K562 (cell line): Measurements from ENCODE around the gene MICOS13.

Experiments used
- CHD2 ChIP-seq: IDR thresholded peaks from 2 replicates; pipeline ENCODE4 v1.6.1; 2011; ENCODE audit warnings: low read depth, low read length
- E4F1 ChIP-seq: fragments of 250-450 bp; sonication (Bioruptor Pico); IDR thresholded peaks from 2 replicates; pipeline ENCODE4 v1.5.0; 2021; ENCODE audit warnings: mild to moderate bottlenecking, borderline replicate concordance
- EZH2 ChIP-seq: IDR thresholded peaks from 2 replicates; pipeline ENCODE4 v1.6.1; 2012; ENCODE audit warnings: low read depth, mild to moderate bottlenecking, inconsistent platforms, low read length, borderline replicate concordance
- HMG20B ChIP-seq: fragments of 250-450 bp; sonication (Bioruptor Pico); IDR thresholded peaks from 2 replicates; pipeline ENCODE4 v1.5.0; 2021; ENCODE audit warnings: mild to moderate bottlenecking
- KAT7 ChIP-seq: sonication (generic); formaldehyde crosslinking; IDR thresholded peaks from 2 replicates; pipeline ENCODE4 v1.8.0; 2022; ENCODE audit warnings: missing genetic modification reagents, mild to moderate bottlenecking, borderline replicate concordance
- RBBP5 ChIP-seq: fragments of 200-600 bp; sonication (generic); IDR thresholded peaks from 2 replicates; pipeline ENCODE4 v1.6.1; 2012; ENCODE audit warnings: borderline replicate concordance, mild to moderate bottlenecking, low read length, control low read depth, inconsistent platforms; ENCODE audit not compliant: insufficient read depth, poor library complexity, severe bottlenecking
- ZNF263 ChIP-seq: sonication (generic); formaldehyde crosslinking; IDR thresholded peaks from 2 replicates; pipeline ENCODE4 v1.8.0; 2022; ENCODE audit warnings: mild to moderate bottlenecking, missing genetic modification reagents, borderline replicate concordance
- TF ChIP-seq, protein P1 (sequence below), 2 experiments: fragments of 450-650 bp; formaldehyde crosslinking in 1 of 2; IDR thresholded peaks; 2 replicates each; pipeline versions ENCODE4 v1.4.0 to v1.6.1; 2014 to 2020; ENCODE audit warnings: mild to moderate bottlenecking in 2 of 2, borderline replicate concordance in 1 of 2, low read depth in 1 of 2

GRCh38 chr19:5686647-5687359 is 6.5 kb upstream of the MICOS13 start:
- TF ChIP-seq RBBP5 (no peak), CHD2 (no peak), ZNF263 (CRISPR knock-in tag) (no peak), KAT7 (no peak), HMG20B (no peak), E4F1 (CRISPR knock-in tag) (no peak), EZH2 (no peak)
- TF ChIP-seq, protein P1, sequence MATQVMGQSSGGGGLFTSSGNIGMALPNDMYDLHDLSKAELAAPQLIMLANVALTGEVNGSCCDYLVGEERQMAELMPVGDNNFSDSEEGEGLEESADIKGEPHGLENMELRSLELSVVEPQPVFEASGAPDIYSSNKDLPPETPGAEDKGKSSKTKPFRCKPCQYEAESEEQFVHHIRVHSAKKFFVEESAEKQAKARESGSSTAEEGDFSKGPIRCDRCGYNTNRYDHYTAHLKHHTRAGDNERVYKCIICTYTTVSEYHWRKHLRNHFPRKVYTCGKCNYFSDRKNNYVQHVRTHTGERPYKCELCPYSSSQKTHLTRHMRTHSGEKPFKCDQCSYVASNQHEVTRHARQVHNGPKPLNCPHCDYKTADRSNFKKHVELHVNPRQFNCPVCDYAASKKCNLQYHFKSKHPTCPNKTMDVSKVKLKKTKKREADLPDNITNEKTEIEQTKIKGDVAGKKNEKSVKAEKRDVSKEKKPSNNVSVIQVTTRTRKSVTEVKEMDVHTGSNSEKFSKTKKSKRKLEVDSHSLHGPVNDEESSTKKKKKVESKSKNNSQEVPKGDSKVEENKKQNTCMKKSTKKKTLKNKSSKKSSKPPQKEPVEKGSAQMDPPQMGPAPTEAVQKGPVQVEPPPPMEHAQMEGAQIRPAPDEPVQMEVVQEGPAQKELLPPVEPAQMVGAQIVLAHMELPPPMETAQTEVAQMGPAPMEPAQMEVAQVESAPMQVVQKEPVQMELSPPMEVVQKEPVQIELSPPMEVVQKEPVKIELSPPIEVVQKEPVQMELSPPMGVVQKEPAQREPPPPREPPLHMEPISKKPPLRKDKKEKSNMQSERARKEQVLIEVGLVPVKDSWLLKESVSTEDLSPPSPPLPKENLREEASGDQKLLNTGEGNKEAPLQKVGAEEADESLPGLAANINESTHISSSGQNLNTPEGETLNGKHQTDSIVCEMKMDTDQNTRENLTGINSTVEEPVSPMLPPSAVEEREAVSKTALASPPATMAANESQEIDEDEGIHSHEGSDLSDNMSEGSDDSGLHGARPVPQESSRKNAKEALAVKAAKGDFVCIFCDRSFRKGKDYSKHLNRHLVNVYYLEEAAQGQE (IDR thresholded peaks at IDR 0.05; ENCODE audit: borderline replicate concordance), result peak; percentile 26; the same call in 1 of the 2 replicates
- TF ChIP-seq, protein P1 (CRISPR knock-in tag; IDR thresholded peaks at IDR 0.05; ENCODE audit: low read depth), result 0 out of 2 replicates have a peak, but pooled peaks have one; percentile 13
